HG03097 (cell line): ENCODE results near the gene ATP8B4.
"Not testable (repeated sequence)": the region's sequence is repeated elsewhere in the genome, so short reads cannot be mapped to it uniquely, and the experiment has no call there.

Source experiments
- ATAC-seq: cut with Tn5 transposase; IDR thresholded peaks from one replicate; pipeline ENCODE4 v1.9.1; 2021; ENCODE audit not compliant: unreplicated experiment, low FRiP score

The ATP8B4 gene

GRCh38 chr15:49977306-49977705, 141.7 kb downstream of the ATP8B4 start:
- ATAC-seq = no peak

- ATAC-seq = no peak
Observed at GRCh38 chr15:49964551-49964950, 154.5 kb downstream of the ATP8B4 start.

GRCh38 chr15:49964061-49964460, 155.0 kb downstream of the ATP8B4 start:
- ATAC-seq = no peak

GRCh38 chr15:49963033-49963772, 155.8 kb downstream of the ATP8B4 start:
- not testable (repeated sequence) for ATAC-seq

GRCh38 chr15:49962044-49962602, 156.9 kb downstream of the ATP8B4 start:
- ATAC-seq = no peak

GRCh38 chr15:49953421-49953820, 165.6 kb downstream of the ATP8B4 start:
- no peak for ATAC-seq

- no peak for ATAC-seq
Observed at GRCh38 chr15:49946681-49947080, 172.4 kb downstream of the ATP8B4 start.

GRCh38 chr15:49934487-49934886, 184.5 kb downstream of the ATP8B4 start:
- ATAC-seq = no peak

GRCh38 chr15:49927189-49927861, 191.7 kb downstream of the ATP8B4 start:
- ATAC-seq = no peak

- ATAC-seq = no peak
Observed at GRCh38 chr15:49926740-49927139, 192.3 kb downstream of the ATP8B4 start.

- no peak for ATAC-seq
Observed at GRCh38 chr15:49923671-49924070, 195.4 kb downstream of the ATP8B4 start.

GRCh38 chr15:49919034-49919433, 200.0 kb downstream of the ATP8B4 start:
- no peak for ATAC-seq

GRCh38 chr15:49918121-49918520, 200.9 kb downstream of the ATP8B4 start:
- ATAC-seq = no peak

GRCh38 chr15:49916998-49917397, 202.0 kb downstream of the ATP8B4 start:
- ATAC-seq = no peak

- no peak for ATAC-seq
Observed at GRCh38 chr15:49915822-49916221, 203.2 kb downstream of the ATP8B4 start.

- no peak for ATAC-seq
Observed at GRCh38 chr15:49908933-49909295, 210.1 kb downstream of the ATP8B4 start.

GRCh38 chr15:49908236-49908932, 210.6 kb downstream of the ATP8B4 start:
- ATAC-seq = no peak

GRCh38 chr15:49906966-49907365, 212.1 kb downstream of the ATP8B4 start:
- ATAC-seq = no peak

GRCh38 chr15:49905221-49905620, 213.8 kb downstream of the ATP8B4 start:
- ATAC-seq = no peak

- ATAC-seq = no peak
Observed at GRCh38 chr15:49904296-49904695, 214.7 kb downstream of the ATP8B4 start.
